ENCODE measurements around the gene EPHA10.

Gene EPHA10

DNA sequence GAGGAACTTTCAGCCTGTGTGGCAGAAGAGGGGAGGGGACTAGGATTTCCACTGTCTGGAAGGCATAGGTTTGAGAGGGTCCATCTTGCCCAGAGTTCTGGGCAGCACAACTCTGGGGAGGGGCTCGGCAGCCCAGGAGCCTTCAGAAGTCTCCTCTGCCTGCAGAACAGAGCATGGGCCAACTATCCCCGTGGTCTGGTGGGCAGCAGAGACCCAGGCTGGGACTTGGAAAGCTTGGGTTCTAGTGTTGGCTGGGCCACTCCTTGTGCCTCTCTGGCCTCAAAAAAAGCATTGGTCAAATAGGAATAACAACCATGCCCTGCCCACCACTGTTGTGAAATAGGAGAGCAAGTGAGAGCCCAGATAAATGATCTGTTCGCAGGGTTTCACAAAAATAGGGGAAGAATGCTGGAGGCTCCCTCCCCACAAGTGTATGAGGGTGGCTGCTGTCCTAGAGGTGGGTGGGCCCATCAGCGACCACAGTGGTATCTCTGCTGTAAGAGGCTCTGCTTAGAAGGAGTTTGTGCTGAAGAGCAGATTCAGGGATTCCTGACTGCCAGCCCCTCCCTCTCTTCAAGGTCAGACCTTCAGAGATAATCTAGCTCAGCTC, 8.9 kb downstream of the EPHA10 start:
- TF ChIP-seq, protein P1, sequence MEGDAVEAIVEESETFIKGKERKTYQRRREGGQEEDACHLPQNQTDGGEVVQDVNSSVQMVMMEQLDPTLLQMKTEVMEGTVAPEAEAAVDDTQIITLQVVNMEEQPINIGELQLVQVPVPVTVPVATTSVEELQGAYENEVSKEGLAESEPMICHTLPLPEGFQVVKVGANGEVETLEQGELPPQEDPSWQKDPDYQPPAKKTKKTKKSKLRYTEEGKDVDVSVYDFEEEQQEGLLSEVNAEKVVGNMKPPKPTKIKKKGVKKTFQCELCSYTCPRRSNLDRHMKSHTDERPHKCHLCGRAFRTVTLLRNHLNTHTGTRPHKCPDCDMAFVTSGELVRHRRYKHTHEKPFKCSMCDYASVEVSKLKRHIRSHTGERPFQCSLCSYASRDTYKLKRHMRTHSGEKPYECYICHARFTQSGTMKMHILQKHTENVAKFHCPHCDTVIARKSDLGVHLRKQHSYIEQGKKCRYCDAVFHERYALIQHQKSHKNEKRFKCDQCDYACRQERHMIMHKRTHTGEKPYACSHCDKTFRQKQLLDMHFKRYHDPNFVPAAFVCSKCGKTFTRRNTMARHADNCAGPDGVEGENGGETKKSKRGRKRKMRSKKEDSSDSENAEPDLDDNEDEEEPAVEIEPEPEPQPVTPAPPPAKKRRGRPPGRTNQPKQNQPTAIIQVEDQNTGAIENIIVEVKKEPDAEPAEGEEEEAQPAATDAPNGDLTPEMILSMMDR (IDR thresholded peaks at IDR 0.05; ENCODE audit: insufficient read depth, low read depth, low read length, missing control alignments): no peak
- no peak overlapping the region for H3K4me3 ChIP-seq (ENCODE audit: low read depth, low read length)
- DNase-seq (ENCODE audit: low read depth): no peak

DNA sequence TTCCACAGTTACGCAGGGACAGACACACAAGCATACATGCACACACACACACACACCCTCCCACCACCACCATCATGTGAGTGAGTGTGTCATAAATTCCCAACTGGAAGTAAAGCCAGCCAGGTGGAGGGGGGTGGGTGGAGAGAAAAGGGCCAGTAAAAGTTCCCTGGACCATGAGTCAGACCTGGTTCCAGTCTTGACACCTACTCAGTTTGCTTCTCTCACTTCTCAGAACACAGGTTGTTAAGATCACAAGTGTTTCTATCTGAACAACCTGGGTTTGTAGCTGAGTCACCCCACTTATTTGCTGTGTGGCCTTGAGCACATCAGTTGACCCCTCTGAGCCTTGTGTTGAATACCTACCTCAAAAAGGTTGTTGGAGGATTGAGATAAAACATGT, 9.6 kb downstream of the EPHA10 start:
- TF ChIP-seq, protein P1 (IDR thresholded peaks at IDR 0.05; ENCODE audit: insufficient read depth, low read depth, low read length, missing control alignments): no peak
- peak; percentile 31 for DNase-seq (ENCODE audit: low read depth)
- H3K4me3 ChIP-seq (ENCODE audit: low read depth, low read length): no peak overlapping the region

DNA sequence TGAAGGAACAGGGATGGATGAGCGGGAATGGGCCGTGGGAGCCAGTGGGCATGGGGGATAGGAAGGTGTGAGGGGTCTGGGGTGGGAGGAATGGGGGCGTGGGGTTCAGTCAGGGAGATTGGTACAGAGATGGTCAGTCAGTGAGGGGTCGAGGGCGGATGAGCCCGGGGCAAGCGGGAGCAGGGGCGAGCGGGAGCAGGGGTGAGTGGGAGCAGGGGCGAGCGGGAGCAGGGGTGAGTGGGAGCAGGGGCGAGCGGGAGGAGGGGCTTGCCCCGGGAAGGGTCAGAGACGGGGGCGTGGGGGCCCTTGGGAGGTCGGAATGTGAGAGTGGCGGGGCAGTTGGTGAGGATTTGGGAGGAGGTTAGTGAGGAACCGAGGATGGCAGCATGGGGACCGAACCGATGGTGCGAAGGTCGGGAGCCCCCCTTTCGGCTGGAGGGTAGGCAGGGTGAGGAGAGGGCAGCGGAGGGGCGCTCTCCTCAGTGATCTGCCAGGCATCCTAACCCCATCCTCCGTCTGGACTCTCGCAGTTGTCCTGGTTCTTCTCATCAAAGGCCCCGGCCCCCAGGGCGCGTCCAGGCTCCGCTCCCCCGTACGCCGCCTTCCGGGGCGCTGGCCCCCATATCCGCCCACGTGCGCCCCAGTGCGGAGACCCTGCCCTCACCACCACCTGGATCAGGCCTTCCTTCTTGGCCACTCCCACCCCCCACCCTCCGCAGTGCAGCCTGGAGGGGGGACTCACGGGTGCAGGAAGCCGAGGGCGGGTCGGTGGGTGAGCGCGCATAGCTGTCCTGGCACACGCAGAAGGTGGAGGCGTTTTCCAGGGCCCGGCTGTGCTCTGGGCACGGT, 11.2 kb downstream of the EPHA10 start:
- TF ChIP-seq, protein P1 (IDR thresholded peaks at IDR 0.05; ENCODE audit: insufficient read depth, low read depth, low read length, missing control alignments): no peak
- H3K4me3 ChIP-seq (ENCODE audit: low read depth, low read length): no peak overlapping the region
- DNase-seq (ENCODE audit: low read depth): no peak

DNA sequence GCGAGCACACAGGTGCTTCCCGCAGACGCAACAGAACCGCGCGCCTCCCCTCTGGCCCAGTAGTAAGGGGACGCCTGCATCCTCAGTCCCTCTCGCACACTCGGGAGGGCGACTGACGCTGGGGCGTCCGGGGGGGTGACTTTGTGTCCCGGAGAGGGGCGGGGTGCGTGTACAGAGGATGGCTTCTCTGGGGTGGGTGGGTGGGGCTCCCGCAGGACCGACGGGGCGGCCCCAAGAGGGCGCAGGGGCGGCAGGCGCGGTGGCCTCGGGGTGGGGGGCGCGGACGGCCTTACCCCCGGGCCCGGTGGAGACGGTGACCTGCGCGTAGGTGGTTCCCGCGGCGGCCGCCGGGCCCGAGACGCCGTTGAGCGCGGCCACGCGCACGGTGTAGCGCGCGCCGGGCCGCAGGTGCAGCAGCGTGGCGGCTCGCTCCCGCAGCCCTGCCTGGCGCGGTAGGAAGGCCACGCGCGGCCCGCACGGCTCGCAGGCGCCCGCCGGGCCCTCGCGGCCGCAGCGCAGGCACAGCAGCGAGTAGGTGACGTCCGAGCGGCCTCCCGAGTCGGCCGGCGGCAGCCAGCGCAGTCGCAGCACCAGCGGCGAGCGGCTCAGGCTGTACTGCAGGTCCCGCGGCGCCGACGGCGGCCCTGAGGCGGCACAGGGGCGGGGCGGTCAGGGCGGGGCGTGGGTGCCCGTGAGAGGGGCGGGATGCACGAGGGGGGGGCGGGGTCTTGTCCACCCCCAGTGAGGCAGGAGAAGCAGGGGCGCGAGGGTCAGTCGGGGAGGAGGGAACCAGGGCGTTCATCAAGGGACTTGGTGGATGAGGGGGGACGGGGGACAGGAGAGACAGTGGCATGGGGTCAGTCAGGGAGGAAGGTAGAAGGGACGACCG, 12.1 kb downstream of the EPHA10 start:
- no peak overlapping the region; the same call in 1 of the 2 replicates for H3K4me3 ChIP-seq (ENCODE audit: low read depth, low read length)
- DNase-seq (ENCODE audit: low read depth): peak; percentile 51
- TF ChIP-seq, protein P1 (IDR thresholded peaks at IDR 0.05; ENCODE audit: insufficient read depth, low read depth, low read length, missing control alignments): no peak

DNA sequence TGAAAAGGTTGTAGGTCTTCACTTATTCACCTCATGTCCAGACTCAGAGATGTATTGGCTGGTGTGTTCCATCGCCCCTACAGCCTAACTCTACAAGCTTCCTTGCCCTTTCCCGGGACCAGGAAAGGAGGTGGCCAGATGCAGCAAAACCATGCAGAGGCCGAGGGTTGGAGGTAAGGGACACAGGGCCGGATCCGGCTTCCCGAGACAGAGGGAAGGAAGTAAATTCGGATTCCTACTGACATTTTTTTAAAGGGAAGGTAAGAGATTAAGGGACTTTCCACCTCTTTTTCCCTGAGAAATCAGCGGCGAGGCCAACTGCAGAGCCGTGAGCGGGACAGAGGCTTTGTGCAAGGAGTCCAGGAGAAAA, 12.7 kb downstream of the EPHA10 start:
- no peak overlapping the region; the same call in 1 of the 2 replicates for H3K4me3 ChIP-seq (ENCODE audit: low read depth, low read length)
- no peak for DNase-seq (ENCODE audit: low read depth)
- TF ChIP-seq, protein P1 (IDR thresholded peaks at IDR 0.05; ENCODE audit: insufficient read depth, low read depth, low read length, missing control alignments): no peak

DNA sequence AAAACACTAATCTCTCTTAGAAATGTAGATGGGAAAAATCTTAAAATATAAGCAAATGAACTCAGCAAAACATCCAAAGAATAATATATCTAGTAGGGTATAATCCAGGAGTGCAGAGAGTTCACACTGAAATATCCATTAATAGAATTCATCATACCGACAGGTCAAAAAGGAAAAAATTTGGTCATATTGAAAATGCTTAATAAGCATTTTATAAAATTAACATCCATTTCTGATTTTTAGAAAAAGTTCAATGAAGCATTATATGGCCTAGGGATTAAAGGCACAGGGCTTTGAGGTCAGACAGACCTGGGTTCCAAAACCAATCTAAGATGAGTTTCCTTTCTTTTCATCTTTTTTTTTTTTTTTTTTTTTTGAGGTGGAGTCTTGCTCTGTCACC, 16.4 kb downstream of the EPHA10 start:
- TF ChIP-seq, protein P1 (IDR thresholded peaks at IDR 0.05; ENCODE audit: insufficient read depth, low read depth, low read length, missing control alignments): no peak
- no peak overlapping the region for H3K4me3 ChIP-seq (ENCODE audit: low read depth, low read length)
- DNase-seq (ENCODE audit: low read depth): no peak
